G401.6 (cell line): ENCODE data around the gene INO80.
"Not testable (repeated sequence)": the region's sequence is repeated elsewhere in the genome, so short reads cannot be mapped to it uniquely, and the experiment has no call there.

Experiments used
- FAIRE-seq: peaks from 2 replicates; lab custom pipeline; 2012; peaks lifted over from hg19 to GRCh38; lab: Jason Lieb, UNC

INO80 gene

GRCh38 chr15:40960151-40960885 is 155.8 kb downstream of the INO80 start:
- FAIRE-seq, result no peak

GRCh38 chr15:40959331-40960141 is 156.5 kb downstream of the INO80 start:
- no peak for FAIRE-seq

- FAIRE-seq, result no peak
Observed at GRCh38 chr15:40958723-40959122, 157.4 kb downstream of the INO80 start.

- no peak for FAIRE-seq
Observed at GRCh38 chr15:40958146-40958545, 157.9 kb downstream of the INO80 start.

GRCh38 chr15:40957581-40958051 is 158.5 kb downstream of the INO80 start:
- FAIRE-seq, result no peak

- no peak for FAIRE-seq
Observed at GRCh38 chr15:40957041-40957555, 159.0 kb downstream of the INO80 start.

- FAIRE-seq, result no peak
Observed at GRCh38 chr15:40956541-40956982, 159.5 kb downstream of the INO80 start.

GRCh38 chr15:40955930-40956540 is 160.0 kb downstream of the INO80 start:
- FAIRE-seq, result no peak

GRCh38 chr15:40955141-40955903 is 160.8 kb downstream of the INO80 start:
- FAIRE-seq, result no peak

GRCh38 chr15:40954158-40954848 is 161.8 kb downstream of the INO80 start:
- FAIRE-seq, result not testable (repeated sequence)

- no peak for FAIRE-seq
Observed at GRCh38 chr15:40953713-40954074, 162.4 kb downstream of the INO80 start.

GRCh38 chr15:40952901-40953712 is 163.0 kb downstream of the INO80 start, which contains the start of gene CHAC1:
Gene CHAC1 (plus strand): TSS chr15:40953471. CDS start chr15:40953584, 113 bp downstream.
- FAIRE-seq, result peak; percentile 96

GRCh38 chr15:40952301-40952900 is 163.7 kb downstream of the INO80 start:
- FAIRE-seq, result no peak

GRCh38 chr15:40951764-40952163 is 164.3 kb downstream of the INO80 start:
- FAIRE-seq, result no peak

- FAIRE-seq, result no peak
Observed at GRCh38 chr15:40949756-40950207, 166.3 kb downstream of the INO80 start.

GRCh38 chr15:40948706-40949473 is 167.2 kb downstream of the INO80 start:
- FAIRE-seq, result no peak

GRCh38 chr15:40944510-40945296 is 171.4 kb downstream of the INO80 start:
- FAIRE-seq, result no peak

GRCh38 chr15:40943764-40944365 is 172.2 kb downstream of the INO80 start:
- no peak for FAIRE-seq
